ENCODE results near the gene CAVIN1.

GRCh38 chr17:42421136-42421506 lies 1.9 kb downstream of the CAVIN1 start:
- TF ChIP-seq CTCF (IDR thresholded peaks at IDR 0.05; ENCODE audit: borderline replicate concordance, extremely low read depth, low read length, poor library complexity, severe bottlenecking) (no peak), EZH2 (IDR thresholded peaks at IDR 0.05; ENCODE audit: borderline replicate concordance, low read depth, low read length, severe bottlenecking) (no peak)

All from DND-41 (cell line).